Uterus (tissue), 4 donors: ENCODE results near the gene IFT25. TPM values are rescaled to one million over a fixed set of nuclear protein-coding genes. Genes with fewer than 3 reads are reported as not detected.

Experiments used
- DNase-seq, 2 donors: peaks; one replicate each; pipeline ENCODE4 v3.0.0-alpha.2; 2019 to 2020
- H3K27ac ChIP-seq, 2 donors: fragments of 200-600 bp; sonication (generic); 1 replicate in 1 of 2; 2 replicates in 1 of 2; pipeline ENCODE4 v1.5.1; 2016 to 2018
- H3K27me3 ChIP-seq, 2 donors: fragments of 200-600 bp; sonication (generic); one replicate each; pipeline ENCODE4 v1.5.1; 2018 to 2019; ENCODE audit warnings: control low read depth in 1 of 2
- H3K36me3 ChIP-seq, 2 donors: fragments of 200-600 bp; sonication (generic); one replicate each; pipeline ENCODE4 v1.5.1; 2019; ENCODE audit warnings: control low read depth in 1 of 2
- H3K4me1 ChIP-seq, 2 donors: fragments of 200-600 bp; sonication (generic); one replicate each; pipeline ENCODE4 v1.5.1; 2018 to 2019; ENCODE audit warnings: control low read depth in 1 of 2
- H3K4me3 ChIP-seq, 2 donors: fragments of 200-600 bp; sonication (generic); 1 replicate in 1 of 2; 2 replicates in 1 of 2; pipeline ENCODE4 v1.5.1; 2018 to 2019; ENCODE audit warnings: mild to moderate bottlenecking in 1 of 2
- H3K9me3 ChIP-seq, 2 donors: fragments of 200-600 bp; sonication (generic); one replicate each; pipeline ENCODE4 v1.5.1; 2019; ENCODE audit warnings: control low read depth in 1 of 2
- CTCF ChIP-seq, 4 experiments: fragments of 200-600 bp in 2 of 4; fragments of 450-650 bp in 2 of 4; sonication (generic) in 2 of 4; IDR thresholded peaks; one replicate each; pipeline ENCODE4 v1.5.1; 2016 to 2019; ENCODE audit warnings: antibody characterized with exemption in 4 of 4, mild to moderate bottlenecking in 2 of 4, moderate library complexity in 1 of 4
- POLR2A ChIP-seq, 2 donors: fragments of 450-650 bp; IDR thresholded peaks; one replicate each; pipeline ENCODE4 v1.6.1; 2016; ENCODE audit warnings: antibody characterized with exemption in 2 of 2, mild to moderate bottlenecking in 1 of 2, moderate library complexity in 1 of 2
- intact Hi-C: fragments of 100-400 bp; cut with DNase I; formaldehyde crosslinking; loops from one replicate; pipeline ENCODE4 v1.15.1; 2023; ENCODE audit warnings: low total_unique reads
- total RNA-seq, 4 donors: library from RNA; depleted of rRNA in 3 of 4; stranded (reverse); fragments of >200 nt in 3 of 4; gene quantifications; one replicate each; pipeline versions ENCODE4 v1.1.0 to v1.2.4, GENCODE V29; 2014 to 2023
- donor health status: DM: yes; HTN: yes; CAD: no.

The IFT25 gene
- total RNA-seq, 4 donors from 2014 or later, result 1.3 to 40.6 (median 28.7) TPM

- DNase-seq, result no peak
- intact Hi-C loops, result no loop called here
- H3K4me3 ChIP-seq, result no peak within 1 kb of the TSS
Measured at GRCh38 chr1:53893999-53894636, 51.4 kb downstream of the IFT25 start, which contains the start of gene DIO1. Gene DIO1 (plus strand): TSS chr1:53894187. CDS start chr1:53894211, 24 bp downstream.

GRCh38 chr1:53892911-53893310 is 52.6 kb downstream of the IFT25 start:
- Histone ChIP-seq H3K9me3 (no peaks in the 10 kb centered on the region), H3K27ac (no peak overlapping the region), H3K36me3 (no peaks in the 10 kb centered on the region), H3K4me1 (no peaks in the 10 kb centered on the region), H3K27me3 (no peaks in the 10 kb centered on the region), H3K4me3 (no peak overlapping the region)
- intact Hi-C loops, result no loop called here
- DNase-seq, result no peak
- TF ChIP-seq POLR2A (IDR thresholded peaks at IDR 0.05) (no peak), CTCF (IDR thresholded peaks at IDR 0.05) (no peak)

More at GRCh38 chr1:53893999-53894636, 51.4 kb downstream of the IFT25 start, which contains the start of gene DIO1:
- TF ChIP-seq POLR2A (IDR thresholded peaks at IDR 0.05) (no peak), CTCF (IDR thresholded peaks at IDR 0.05) (no peak)
- no peak within 1 kb of the TSS for H3K27ac ChIP-seq
- H3K36me3 ChIP-seq, result no peaks in the 10 kb centered on the region
- H3K4me1 ChIP-seq, result no peaks in the 10 kb centered on the region
- no peaks in the 10 kb centered on the region for H3K27me3 ChIP-seq
- no peaks in the 10 kb centered on the region for H3K9me3 ChIP-seq

- H3K9me3 ChIP-seq, result no peaks in the 10 kb centered on the region
- no peak overlapping the region for H3K4me3 ChIP-seq
- DNase-seq, result no peak
- intact Hi-C loops, result no loop called here
- TF ChIP-seq CTCF (IDR thresholded peaks at IDR 0.05) (no peak), POLR2A (IDR thresholded peaks at IDR 0.05) (no peak)
- H3K4me1 ChIP-seq, result no peaks in the 10 kb centered on the region
- no peaks in the 10 kb centered on the region for H3K27me3 ChIP-seq
- H3K36me3 ChIP-seq, result no peaks in the 10 kb centered on the region
- H3K27ac ChIP-seq, result no peak overlapping the region
Measured at GRCh38 chr1:53891678-53892077, 53.8 kb downstream of the IFT25 start.

- TF ChIP-seq POLR2A (IDR thresholded peaks at IDR 0.05) (no peak), CTCF (IDR thresholded peaks at IDR 0.05) (no peak)
- H3K36me3 ChIP-seq, result no peaks in the 10 kb centered on the region
- no peaks in the 10 kb centered on the region for H3K4me1 ChIP-seq
- no peaks in the 10 kb centered on the region for H3K9me3 ChIP-seq
- intact Hi-C loops, result no loop called here
- no peak overlapping the region for H3K4me3 ChIP-seq
- no peak overlapping the region for H3K27ac ChIP-seq
- no peaks in the 10 kb centered on the region for H3K27me3 ChIP-seq
- DNase-seq, result no peak
Measured at GRCh38 chr1:53891018-53891417, 54.5 kb downstream of the IFT25 start.

- H3K4me3 ChIP-seq, result no peak overlapping the region
- no peaks in the 10 kb centered on the region for H3K36me3 ChIP-seq
- H3K4me1 ChIP-seq, result no peaks in the 10 kb centered on the region
- no peak for DNase-seq
- H3K27ac ChIP-seq, result peak overlapping the region; percentile 66 to 79
- no peak for TF ChIP-seq CTCF (IDR thresholded peaks at IDR 0.05)
- no peak for TF ChIP-seq POLR2A (IDR thresholded peaks at IDR 0.05)
- H3K9me3 ChIP-seq, result no peaks in the 10 kb centered on the region
- intact Hi-C loops, result no loop called here
- no peaks in the 10 kb centered on the region for H3K27me3 ChIP-seq
Measured at GRCh38 chr1:53890522-53890941, 55.0 kb downstream of the IFT25 start.
